ENCODE data around the gene SUN2.

SUN2 gene

GRCh38 chr22:38733724-38734381 lies 21.9 kb downstream of the SUN2 start:
- peak; percentile 72 for DNase-seq

- peak; percentile 25 for DNase-seq
Observed at GRCh38 chr22:38733329-38733723, 22.5 kb downstream of the SUN2 start.

GRCh38 chr22:38732251-38732815 lies 23.5 kb downstream of the SUN2 start:
- no peak for DNase-seq

GRCh38 chr22:38731703-38732161 lies 24.1 kb downstream of the SUN2 start:
- DNase-seq: no peak

DNA sequence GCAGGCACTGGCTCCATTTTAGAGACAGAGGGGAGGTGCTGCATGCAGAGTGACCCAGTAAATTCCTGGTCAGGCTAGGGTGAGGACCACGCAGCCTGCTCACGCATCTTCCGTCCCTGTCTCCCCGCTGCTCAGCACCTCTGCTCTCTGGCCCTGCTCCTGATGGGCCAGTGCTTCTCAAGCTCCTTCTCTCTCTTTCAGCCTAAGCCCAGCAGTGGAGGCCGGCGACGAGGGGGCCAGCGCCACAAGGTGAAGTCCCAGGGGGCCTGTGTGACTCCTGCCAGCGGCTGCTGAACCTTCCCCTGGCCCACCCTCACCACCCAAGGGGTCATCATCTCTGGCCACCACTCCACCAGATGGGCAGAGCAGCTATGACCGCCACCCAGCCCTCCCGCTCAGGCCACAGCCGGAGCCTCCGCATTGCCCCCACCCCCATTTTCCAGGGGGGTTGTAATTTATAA lies 25.4 kb downstream of the SUN2 start:
- no peak for DNase-seq

GRCh38 chr22:38729946-38730345 lies 25.9 kb downstream of the SUN2 start:
- no peak for DNase-seq

DNA sequence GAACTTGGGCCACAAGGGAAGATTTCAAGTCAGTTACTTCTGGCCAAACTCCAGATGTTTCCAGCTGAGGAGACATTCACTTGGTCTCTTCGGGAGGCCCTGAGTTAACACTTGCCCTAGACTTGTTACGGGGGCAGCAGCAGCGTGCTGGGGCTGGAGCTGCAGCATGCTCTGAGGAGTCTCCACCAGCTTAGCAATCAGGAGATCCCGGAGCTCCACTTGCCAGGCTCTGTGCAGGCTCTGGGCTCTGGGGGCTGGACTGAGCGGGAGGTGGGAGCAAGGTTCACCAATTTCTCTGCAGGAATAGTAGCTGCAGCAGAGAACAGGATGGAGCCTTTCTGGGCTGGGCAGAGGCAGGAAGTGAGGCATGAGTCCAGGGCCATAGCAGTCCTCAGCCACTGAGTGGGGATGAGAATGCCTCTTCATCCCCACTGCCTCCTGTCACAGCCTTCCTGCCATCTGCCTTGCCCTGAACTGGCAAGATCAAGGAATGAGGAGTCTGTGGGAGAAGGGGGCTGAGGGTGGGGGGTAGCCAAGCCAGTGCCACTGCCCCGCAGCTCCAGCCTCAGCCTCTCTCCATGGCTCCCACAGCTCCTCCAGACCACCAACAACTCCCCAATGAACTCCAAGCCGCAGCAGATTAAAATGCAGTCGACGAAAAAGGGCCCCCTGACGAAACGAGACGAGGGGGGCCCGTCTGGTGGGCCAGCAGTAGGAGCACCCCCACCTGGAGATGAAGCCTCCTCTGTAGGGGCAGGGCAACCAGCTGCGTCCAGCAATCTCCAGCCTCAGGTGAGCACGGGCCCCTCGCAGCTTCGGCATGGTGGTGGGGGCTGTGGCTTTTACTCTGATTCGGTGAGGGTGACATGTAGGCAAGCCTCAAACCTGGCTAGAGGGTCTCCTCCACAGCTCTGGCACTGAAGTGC lies 26.7 kb downstream of the SUN2 start:
- no peak for DNase-seq

DNA sequence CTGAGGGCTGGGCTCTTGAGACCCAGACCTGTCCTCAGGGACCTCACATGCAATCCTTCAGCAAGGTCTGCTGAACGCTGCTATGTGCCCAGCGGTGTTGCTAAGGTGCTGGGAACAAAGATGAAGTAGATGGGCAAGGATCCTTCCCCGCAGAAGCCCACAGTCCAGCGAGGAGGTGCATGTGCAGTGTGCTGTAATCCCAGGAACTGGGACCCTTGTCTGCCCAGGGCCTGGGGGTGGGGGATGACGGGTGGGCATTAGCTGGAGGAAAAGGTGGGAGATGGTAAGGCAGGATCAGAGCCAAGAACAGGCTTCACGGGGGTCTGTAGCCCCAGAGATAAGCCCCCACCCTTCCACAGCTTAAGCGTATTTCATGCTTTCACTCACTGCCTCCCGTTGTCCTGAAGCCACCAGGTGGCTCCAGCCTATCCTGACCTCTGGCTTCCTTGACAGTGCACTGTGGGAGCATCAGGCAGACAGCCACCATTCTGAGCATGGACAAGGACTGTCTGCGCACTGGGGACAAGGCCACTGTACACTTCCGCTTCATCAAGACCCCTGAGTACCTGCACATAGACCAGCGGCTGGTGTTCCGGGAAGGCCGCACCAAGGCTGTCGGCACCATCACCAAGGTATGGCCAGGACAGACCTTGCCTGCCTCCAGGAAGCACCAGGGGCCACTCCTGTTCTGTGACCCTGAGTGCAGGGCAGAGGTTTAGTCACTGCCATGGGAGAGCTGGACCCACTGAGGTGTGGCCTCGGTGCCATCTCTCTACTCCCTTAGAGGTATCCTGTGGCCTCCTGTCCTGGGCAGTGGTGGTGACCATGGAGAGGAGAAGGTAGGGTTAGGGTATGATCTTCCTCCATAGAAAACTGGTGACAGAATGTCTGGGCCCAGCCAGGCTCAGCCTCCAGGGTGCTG lies 28.0 kb downstream of the SUN2 start:
- DNase-seq: no peak

- no peak for DNase-seq
Observed at GRCh38 chr22:38727123-38727522, 28.7 kb downstream of the SUN2 start.

GRCh38 chr22:38725900-38726655 lies 29.7 kb downstream of the SUN2 start:
- no peak for DNase-seq

GRCh38 chr22:38724926-38725571 lies 30.7 kb downstream of the SUN2 start:
- peak; percentile 21 for DNase-seq

DNA sequence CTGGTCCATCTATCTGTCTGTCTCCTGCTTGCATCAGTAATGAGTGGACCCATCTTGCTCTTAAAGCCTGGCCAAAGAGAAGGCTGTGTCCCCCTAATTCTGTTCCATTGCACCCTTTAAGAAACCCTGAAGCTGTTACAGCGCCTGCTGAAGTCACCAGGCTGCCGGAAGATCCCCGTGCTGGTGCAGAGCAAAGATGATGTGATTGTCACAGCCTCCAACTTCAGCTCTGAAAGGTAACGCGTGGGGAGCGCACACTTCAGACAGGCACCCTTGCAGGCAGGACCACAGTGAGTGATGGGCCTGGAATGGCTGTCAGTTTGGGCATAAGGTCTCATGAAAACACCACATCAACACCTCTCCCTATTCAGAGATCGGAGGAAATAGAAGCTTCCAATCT lies 31.6 kb downstream of the SUN2 start:
- no peak for DNase-seq

- DNase-seq: no peak
Observed at GRCh38 chr22:38721551-38721950, 34.2 kb downstream of the SUN2 start.

- no peak for DNase-seq
Observed at GRCh38 chr22:38720350-38720749, 35.4 kb downstream of the SUN2 start.

- no peak for DNase-seq
Observed at GRCh38 chr22:38719196-38719595, 36.6 kb downstream of the SUN2 start.

GRCh38 chr22:38718414-38718813 lies 37.4 kb downstream of the SUN2 start:
- DNase-seq: no peak

DNA sequence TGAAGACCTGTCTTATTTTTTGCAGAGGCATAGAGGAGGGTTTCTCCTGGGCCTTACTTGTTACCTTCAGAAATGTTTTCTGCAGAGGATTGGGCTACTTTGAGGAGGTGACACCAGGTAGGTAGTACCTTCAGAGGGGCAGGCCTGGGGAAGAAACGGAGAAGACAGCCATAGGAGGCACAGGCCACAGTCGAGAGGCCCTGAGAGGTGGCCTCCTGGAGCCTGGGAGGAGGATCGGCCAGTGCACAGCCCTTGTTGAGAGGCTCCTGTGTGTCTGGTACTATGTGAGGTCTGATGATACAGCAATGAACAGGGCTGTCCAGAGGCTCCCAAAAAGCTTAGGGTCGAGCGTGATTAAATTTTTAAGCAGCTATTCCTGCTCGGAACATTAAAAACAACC lies 38.6 kb downstream of the SUN2 start:
- no peak for DNase-seq

DNA sequence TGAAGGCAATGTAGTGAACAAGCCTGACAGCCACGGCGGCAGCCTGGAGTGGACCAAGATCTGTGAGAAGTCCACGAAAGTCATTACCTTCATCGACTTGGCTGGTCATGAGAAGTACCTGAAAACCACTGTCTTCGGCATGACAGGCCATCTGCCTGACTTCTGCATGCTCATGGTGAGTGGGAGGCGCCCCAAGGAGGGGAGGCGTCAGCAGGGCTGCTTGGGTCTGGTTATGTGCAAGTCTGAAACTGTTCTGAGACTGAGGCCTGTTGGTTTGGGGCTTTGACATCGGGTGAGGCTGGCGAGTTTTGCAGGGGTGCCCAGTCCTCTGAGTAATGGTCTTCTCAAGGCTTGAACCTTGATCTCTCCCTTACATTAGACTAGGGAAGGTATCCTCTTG lies 39.0 kb downstream of the SUN2 start:
- no peak for DNase-seq

GRCh38 chr22:38716271-38716670 lies 39.5 kb downstream of the SUN2 start:
- no peak for DNase-seq

DNA sequence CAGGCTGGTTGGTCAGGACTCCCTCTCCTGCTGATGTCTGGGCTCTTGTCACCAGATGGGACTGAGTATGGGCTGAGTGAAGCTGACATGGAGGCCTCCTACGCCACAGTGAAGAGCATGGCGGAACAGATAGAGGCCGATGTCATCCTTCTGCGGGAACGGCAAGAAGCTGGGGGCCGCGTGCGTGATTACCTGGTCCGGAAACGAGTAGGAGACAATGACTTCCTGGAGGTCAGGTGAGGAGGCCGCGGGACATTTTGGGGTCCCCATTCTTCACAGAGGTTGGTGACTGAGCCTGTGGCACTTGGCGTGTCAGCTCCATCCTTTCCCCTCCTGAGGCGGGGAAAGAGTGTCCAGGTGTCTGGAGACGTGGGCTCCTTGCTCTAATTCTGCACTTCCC lies 39.9 kb downstream of the SUN2 start:
- no peak for DNase-seq

DNA sequence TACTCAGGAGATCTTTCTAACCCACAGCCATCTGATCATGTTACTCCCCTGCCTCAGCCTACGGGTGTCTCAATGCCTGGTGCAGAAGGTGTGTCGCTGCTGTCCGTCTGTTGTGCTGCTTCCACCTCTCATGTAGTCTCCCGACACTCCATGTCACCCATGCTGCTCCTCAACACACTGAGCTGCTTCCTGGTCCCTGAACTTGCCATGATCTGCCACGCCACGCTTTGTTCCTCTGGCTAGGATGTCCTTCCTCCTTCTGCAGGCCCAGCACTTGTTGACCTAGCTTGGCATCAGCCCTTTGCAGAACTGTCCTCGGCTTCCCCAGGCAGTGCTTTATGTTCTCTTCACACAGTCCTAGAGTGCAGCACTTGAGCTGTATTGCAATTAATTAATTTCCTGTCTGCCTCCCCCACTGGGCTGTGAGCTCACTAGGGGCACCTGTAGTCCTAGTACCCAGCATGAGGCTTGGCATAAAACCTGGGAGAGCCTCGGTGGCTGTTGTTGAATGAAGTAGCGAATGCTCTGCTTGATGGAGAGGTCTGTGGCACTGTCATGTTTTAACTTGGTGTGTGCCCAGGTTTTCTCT lies 40.5 kb downstream of the SUN2 start:
- no peak for DNase-seq

Data from NCI-H1105 (cell line).